Mucosa of rectum (tissue), 2 donors: Measurements from ENCODE around the gene DNAH17.

ENCODE experiments used
- H3K27ac ChIP-seq, 2 donors: one replicate each; pipeline ENCODE4 v1.7.0; 2013; ENCODE audit warnings: inconsistent platforms in 2 of 2, low read depth in 2 of 2, low read length in 2 of 2
- H3K27me3 ChIP-seq, 2 donors: one replicate each; pipeline ENCODE4 v1.7.0; 2013; ENCODE audit warnings: low read length in 2 of 2; ENCODE audit not compliant: control insufficient read depth in 2 of 2, insufficient read depth in 2 of 2
- H3K36me3 ChIP-seq, 2 donors: one replicate each; pipeline ENCODE4 v1.7.0; 2013; ENCODE audit warnings: low read length in 2 of 2; ENCODE audit not compliant: control insufficient read depth in 2 of 2, insufficient read depth in 2 of 2
- H3K4me1 ChIP-seq, 2 donors: one replicate each; pipeline ENCODE4 v1.7.0; 2013; ENCODE audit warnings: low read length in 2 of 2, mild to moderate bottlenecking in 1 of 2; ENCODE audit not compliant: control insufficient read depth in 2 of 2, insufficient read depth in 2 of 2
- H3K4me3 ChIP-seq, 2 donors: one replicate each; pipeline ENCODE4 v1.7.0; 2013; ENCODE audit warnings: low read length in 2 of 2
- H3K9ac ChIP-seq, 2 donors: one replicate each; pipeline ENCODE4 v1.7.0; 2013; ENCODE audit warnings: low read length in 2 of 2, low read depth in 1 of 2, mild to moderate bottlenecking in 1 of 2
- H3K9me3 ChIP-seq, 2 donors: one replicate each; pipeline ENCODE4 v1.7.0; 2013; ENCODE audit warnings: low read length in 2 of 2; ENCODE audit not compliant: control insufficient read depth in 2 of 2
- donor health status: healthy.
- donor health status: Normal muscosa, but diverticular disease.

The DNAH17 gene

GRCh38 chr17:78430892-78431691 is 146.1 kb downstream of the DNAH17 start:
- no peak overlapping the region for H3K9ac ChIP-seq
- H3K4me3 ChIP-seq, result no peak overlapping the region
- no peaks in the 10 kb centered on the region for H3K4me1 ChIP-seq
- peaks cover 0 to 6% of the 10 kb centered on the region in 2 donors for H3K27me3 ChIP-seq
- no peak overlapping the region for H3K27ac ChIP-seq
- H3K36me3 ChIP-seq, result peaks cover 12 to 32% of the 10 kb centered on the region in 2 donors
- H3K9me3 ChIP-seq, result no peaks in the 10 kb centered on the region

- H3K27me3 ChIP-seq, result peaks cover 0 to 6% of the 10 kb centered on the region in 2 donors
- H3K4me1 ChIP-seq, result no peaks in the 10 kb centered on the region
- H3K9me3 ChIP-seq, result no peaks in the 10 kb centered on the region
- no peak overlapping the region for H3K27ac ChIP-seq
- H3K4me3 ChIP-seq, result no peak overlapping the region
- H3K36me3 ChIP-seq, result peaks cover 18 to 45% of the 10 kb centered on the region in 2 donors
- H3K9ac ChIP-seq, result no peak overlapping the region
Observed at GRCh38 chr17:78429618-78429995, 147.6 kb downstream of the DNAH17 start.

- H3K9me3 ChIP-seq, result no peaks in the 10 kb centered on the region
- peaks cover 18 to 50% of the 10 kb centered on the region in 2 donors for H3K36me3 ChIP-seq
- H3K9ac ChIP-seq, result no peak overlapping the region
- H3K27me3 ChIP-seq, result peaks cover 0 to 6% of the 10 kb centered on the region in 2 donors
- no peak overlapping the region for H3K27ac ChIP-seq
- no peak overlapping the region for H3K4me3 ChIP-seq
- H3K4me1 ChIP-seq, result no peaks in the 10 kb centered on the region
Observed at GRCh38 chr17:78428836-78429617, 148.2 kb downstream of the DNAH17 start.

- Histone ChIP-seq H3K27me3 (peaks cover 0 to 3% of the 10 kb centered on the region in 2 donors), H3K4me3 (no peak overlapping the region), H3K27ac (no peak overlapping the region), H3K9me3 (no peaks in the 10 kb centered on the region), H3K36me3 (peaks cover 24 to 59% of the 10 kb centered on the region in 2 donors), H3K4me1 (no peaks in the 10 kb centered on the region), H3K9ac (no peak overlapping the region)
Observed at GRCh38 chr17:78428025-78428575, 149.1 kb downstream of the DNAH17 start.

- H3K9me3 ChIP-seq, result no peaks in the 10 kb centered on the region
- H3K27ac ChIP-seq, result no peak overlapping the region
- no peak overlapping the region for H3K9ac ChIP-seq
- H3K27me3 ChIP-seq, result no peaks in the 10 kb centered on the region
- H3K4me1 ChIP-seq, result no peaks in the 10 kb centered on the region
- peaks cover 26 to 62% of the 10 kb centered on the region in 2 donors for H3K36me3 ChIP-seq
- no peak overlapping the region for H3K4me3 ChIP-seq
Observed at GRCh38 chr17:78427140-78427539, 150.1 kb downstream of the DNAH17 start.

- no peak overlapping the region for H3K9ac ChIP-seq
- peaks cover 26 to 66% of the 10 kb centered on the region in 2 donors for H3K36me3 ChIP-seq
- H3K27ac ChIP-seq, result no peak overlapping the region
- no peak overlapping the region for H3K4me3 ChIP-seq
- no peaks in the 10 kb centered on the region for H3K27me3 ChIP-seq
- no peaks in the 10 kb centered on the region for H3K9me3 ChIP-seq
- H3K4me1 ChIP-seq, result no peaks in the 10 kb centered on the region
Observed at GRCh38 chr17:78426293-78426879, 150.8 kb downstream of the DNAH17 start.

- no peaks in the 10 kb centered on the region for H3K27me3 ChIP-seq
- peaks cover 29 to 69% of the 10 kb centered on the region in 2 donors for H3K36me3 ChIP-seq
- H3K4me1 ChIP-seq, result peaks cover 0 to 2% of the 10 kb centered on the region in 2 donors
- H3K9me3 ChIP-seq, result no peaks in the 10 kb centered on the region
- no peak overlapping the region for H3K4me3 ChIP-seq
- no peak overlapping the region for H3K27ac ChIP-seq
- H3K9ac ChIP-seq, result no peak overlapping the region
Observed at GRCh38 chr17:78425429-78425828, 151.8 kb downstream of the DNAH17 start.

GRCh38 chr17:78423961-78424675 is 153.1 kb downstream of the DNAH17 start:
- no peak overlapping the region for H3K27ac ChIP-seq

GRCh38 chr17:78422872-78423588 is 154.2 kb downstream of the DNAH17 start:
- no peaks in the 10 kb centered on the region for H3K9me3 ChIP-seq
- H3K36me3 ChIP-seq, result peaks cover 38 to 65% of the 10 kb centered on the region in 2 donors
- H3K4me1 ChIP-seq, result peaks cover 0 to 2% of the 10 kb centered on the region in 2 donors
- no peak overlapping the region for H3K9ac ChIP-seq
- H3K4me3 ChIP-seq, result no peak overlapping the region
- no peaks in the 10 kb centered on the region for H3K27me3 ChIP-seq
- no peak overlapping the region for H3K27ac ChIP-seq

More at GRCh38 chr17:78423961-78424675, 153.1 kb downstream of the DNAH17 start:
- no peak overlapping the region for H3K4me3 ChIP-seq
- no peak overlapping the region for H3K9ac ChIP-seq
- H3K4me1 ChIP-seq, result peaks cover 0 to 2% of the 10 kb centered on the region in 2 donors
- no peaks in the 10 kb centered on the region for H3K9me3 ChIP-seq
- peaks cover 41 to 72% of the 10 kb centered on the region in 2 donors for H3K36me3 ChIP-seq
- no peaks in the 10 kb centered on the region for H3K27me3 ChIP-seq
